Trophoblast cell (in vitro differentiated cells and primary cell): Measurements from ENCODE around the gene VENTX.
A peak's percentile ranks its signal among the peaks of the same experiment; 100 is the strongest.

Experiments
- DNase-seq, 2 donors: peaks; one replicate each; pipeline ENCODE4 v3.0.0-alpha.2; 2016
- H2AFZ ChIP-seq: 2 replicates; pipeline ENCODE4 v1.6.1; 2013; ENCODE audit warnings: low read length, moderate library complexity, mild to moderate bottlenecking; ENCODE audit not compliant: insufficient read depth, poor library complexity
- H2AK5ac ChIP-seq: 2 replicates; pipeline ENCODE4 v1.6.1; 2013; ENCODE audit warnings: mild to moderate bottlenecking, low read length
- H2BK120ac ChIP-seq: 2 replicates; pipeline ENCODE4 v1.6.1; 2013; ENCODE audit warnings: low read length, mild to moderate bottlenecking, moderate library complexity; ENCODE audit not compliant: insufficient read depth, poor library complexity
- H2BK12ac ChIP-seq: 2 replicates; pipeline ENCODE4 v1.6.1; 2013; ENCODE audit warnings: mild to moderate bottlenecking, low read length, moderate library complexity
- H2BK5ac ChIP-seq: 2 replicates; pipeline ENCODE4 v1.6.1; 2013; ENCODE audit warnings: low read length, low read depth, moderate library complexity, mild to moderate bottlenecking; ENCODE audit not compliant: poor library complexity
- H3K14ac ChIP-seq: 2 replicates; pipeline ENCODE4 v1.6.1; 2013; ENCODE audit warnings: mild to moderate bottlenecking, low read length
- H3K18ac ChIP-seq: 2 replicates; pipeline ENCODE4 v1.6.1; 2013; ENCODE audit warnings: mild to moderate bottlenecking, low read length
- H3K23ac ChIP-seq: 2 replicates; pipeline ENCODE4 v1.6.1; 2013; ENCODE audit warnings: low read length
- H3K27ac ChIP-seq: 2 replicates; pipeline ENCODE4 v1.5.1; 2013; ENCODE audit warnings: low read depth, mild to moderate bottlenecking, inconsistent platforms, low read length, moderate library complexity
- H3K27me3 ChIP-seq: 2 replicates; pipeline ENCODE4 v1.6.1; 2013; ENCODE audit warnings: inconsistent platforms, mild to moderate bottlenecking, low read length, moderate library complexity; ENCODE audit not compliant: insufficient read depth
- H3K36me3 ChIP-seq, 2 experiments: 1 replicate in 1 of 2; 2 replicates in 1 of 2; pipeline ENCODE4 v1.6.1; 2013; ENCODE audit warnings: low read length in 2 of 2, mild to moderate bottlenecking in 2 of 2, moderate library complexity in 1 of 2; ENCODE audit not compliant: insufficient read depth in 2 of 2, control insufficient read depth in 1 of 2
- H3K4ac ChIP-seq: 2 replicates; pipeline ENCODE4 v1.6.1; 2013; ENCODE audit warnings: low read depth, mild to moderate bottlenecking, low read length, moderate library complexity
- H3K4me1 ChIP-seq, 2 experiments: 1 replicate in 1 of 2; 2 replicates in 1 of 2; pipeline ENCODE4 v1.6.1; 2013; ENCODE audit warnings: low read length in 2 of 2, mild to moderate bottlenecking in 2 of 2, moderate library complexity in 1 of 2; ENCODE audit not compliant: insufficient read depth in 2 of 2, control insufficient read depth in 1 of 2
- H3K4me2 ChIP-seq: 2 replicates; pipeline ENCODE4 v1.6.1; 2013; ENCODE audit warnings: inconsistent platforms, mild to moderate bottlenecking, low read length, moderate library complexity
- H3K4me3 ChIP-seq: 2 replicates; pipeline ENCODE4 v1.5.1; 2013; ENCODE audit warnings: mild to moderate bottlenecking, low read depth, low read length, inconsistent platforms
- H3K79me1 ChIP-seq: one replicate; pipeline ENCODE4 v1.6.1; 2013; ENCODE audit warnings: low read length
- H3K79me2 ChIP-seq: 2 replicates; pipeline ENCODE4 v1.6.1; 2013; ENCODE audit warnings: low read length, mild to moderate bottlenecking; ENCODE audit not compliant: control insufficient read depth, insufficient read depth, poor library complexity
- H3K9ac ChIP-seq: 2 replicates; pipeline ENCODE4 v1.6.1; 2013; ENCODE audit warnings: mild to moderate bottlenecking, low read length
- H3K9me3 ChIP-seq: 2 replicates; pipeline ENCODE4 v1.6.1; 2013; ENCODE audit warnings: low read depth, mild to moderate bottlenecking, control low read depth, inconsistent platforms, low read length; ENCODE audit not compliant: insufficient read depth
- H4K12ac ChIP-seq: 2 replicates; pipeline ENCODE4 v1.6.1; 2013; ENCODE audit warnings: low read depth, mild to moderate bottlenecking, low read length, moderate library complexity
- H4K8ac ChIP-seq: 2 replicates; pipeline ENCODE4 v1.6.1; 2013; ENCODE audit warnings: low read depth, mild to moderate bottlenecking, low read length, moderate library complexity
- H4K91ac ChIP-seq: one replicate; pipeline ENCODE4 v1.6.1; 2013; ENCODE audit warnings: low read depth, mild to moderate bottlenecking, low read length, moderate library complexity
- WGBS: extraction: QIAGEN DNeasy Blood & Tissue Kit; methylation state at CpG from one replicate; pipeline ENCODE4 v1.1.7; 2013; ENCODE audit warnings: missing lambda C conversion rate; ENCODE audit not compliant: insufficient read length, insufficient coverage; ENCODE audit errors: extremely low coverage; 5-methylcytosine and 5-hydroxymethylcytosine counted together

VENTX gene

DNA sequence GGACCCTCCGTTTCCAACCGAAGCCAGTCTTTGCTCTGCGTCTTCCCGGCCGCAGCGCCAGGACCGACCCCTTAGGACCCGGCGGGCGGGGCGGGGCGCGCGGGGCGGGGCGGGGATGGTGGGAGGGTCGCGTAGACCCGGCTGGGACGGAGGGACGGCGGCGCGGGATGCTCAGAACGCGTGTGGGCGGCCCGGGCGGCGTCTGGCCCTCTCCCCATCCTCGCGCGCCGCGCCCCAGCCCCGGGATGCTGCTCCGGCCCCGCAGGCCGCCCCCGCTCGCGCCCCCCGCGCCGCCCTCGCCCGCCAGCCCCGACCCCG is 7.7 kb upstream of the VENTX start, which contains the start of gene UTF1:
UTF1 (plus strand) TSS at position 174 of the 318 bp plus-strand sequence; CDS start at position 246, 72 bp downstream.
- Histone ChIP-seq H2AK5ac (no peak within 1 kb of the TSS), H3K27me3 (peaks cover 53% of the 10 kb centered on the region), H3K36me3 (no peaks in the 10 kb centered on the region), H3K4ac (no peak within 1 kb of the TSS), H3K4me3 (no peak within 1 kb of the TSS), H2AFZ (no peak within 1 kb of the TSS), H3K27ac (no peak within 1 kb of the TSS), H3K79me1 (peaks cover 2% of the 10 kb centered on the region), H4K91ac (no peak within 1 kb of the TSS), H2BK5ac (no peak within 1 kb of the TSS), H3K79me2 (no peaks in the 10 kb centered on the region), H2BK12ac (no peak within 1 kb of the TSS), H3K9ac (no peak within 1 kb of the TSS), H2BK120ac (no peak within 1 kb of the TSS), H4K12ac (no peak within 1 kb of the TSS), H3K4me1 (peaks cover 0 to 4% of the 10 kb centered on the region in 2 experiments), H3K18ac (no peak within 1 kb of the TSS), H4K8ac (no peak within 1 kb of the TSS), H3K14ac (no peak within 1 kb of the TSS), H3K4me2 (peak within 1 kb of the TSS; percentile 42), H3K23ac (no peak within 1 kb of the TSS), H3K9me3 (peaks cover 6% of the 10 kb centered on the region)
- DNase-seq, result no peak
- no CpG with 5 or more reads among the region's 49 CpGs for WGBS

DNA sequence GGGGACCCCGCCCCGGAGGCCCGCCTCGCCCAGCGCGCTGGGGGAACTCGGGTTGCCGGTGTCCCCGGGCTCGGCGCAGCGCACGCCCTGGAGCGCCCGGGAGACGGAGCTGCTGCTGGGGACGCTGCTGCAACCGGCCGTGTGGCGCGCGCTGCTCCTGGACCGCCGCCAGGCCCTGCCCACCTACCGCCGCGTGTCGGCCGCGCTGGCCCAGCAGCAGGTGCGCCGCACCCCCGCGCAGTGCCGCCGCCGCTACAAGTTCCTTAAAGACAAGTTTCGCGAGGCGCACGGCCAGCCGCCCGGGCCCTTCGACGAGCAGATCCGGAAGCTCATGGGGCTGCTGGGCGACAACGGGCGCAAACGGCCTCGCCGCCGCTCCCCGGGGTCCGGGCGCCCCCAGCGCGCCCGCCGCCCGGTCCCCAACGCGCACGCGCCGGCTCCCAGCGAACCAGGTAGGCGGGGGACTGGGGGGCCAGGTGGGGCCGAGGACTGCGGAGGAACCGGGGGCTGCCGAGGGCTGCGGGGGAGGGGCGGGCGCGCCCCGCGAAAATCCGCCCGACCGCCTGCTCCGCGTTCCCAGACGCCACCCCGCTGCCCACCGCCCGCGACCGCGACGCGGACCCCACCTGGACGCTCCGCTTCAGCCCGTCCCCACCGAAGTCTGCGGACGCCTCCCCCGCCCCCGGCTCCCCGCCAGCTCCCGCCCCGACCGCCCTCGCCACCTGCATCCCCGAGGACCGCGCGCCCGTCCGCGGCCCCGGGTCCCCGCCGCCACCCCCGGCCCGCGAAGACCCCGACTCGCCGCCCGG is 7.1 kb upstream of the VENTX start:
- Histone ChIP-seq H2BK12ac (no peak overlapping the region), H3K27me3 (peaks cover 59% of the 10 kb centered on the region), H2BK120ac (no peak overlapping the region), H3K4ac (no peak overlapping the region), H3K23ac (no peak overlapping the region), H3K14ac (no peak overlapping the region), H2AFZ (no peak overlapping the region), H2AK5ac (no peak overlapping the region), H3K18ac (no peak overlapping the region), H3K9ac (no peak overlapping the region), H3K36me3 (no peaks in the 10 kb centered on the region), H3K9me3 (peaks cover 6% of the 10 kb centered on the region), H3K27ac (no peak overlapping the region), H4K8ac (no peak overlapping the region), H4K91ac (no peak overlapping the region), H3K4me2 (peak overlapping the region; percentile 42), H2BK5ac (no peak overlapping the region), H3K4me3 (no peak overlapping the region), H3K79me2 (no peaks in the 10 kb centered on the region), H3K79me1 (peaks cover under 1% of the 10 kb centered on the region), H3K4me1 (peaks cover 0 to 4% of the 10 kb centered on the region in 2 experiments), H4K12ac (no peak overlapping the region)
- no peak for DNase-seq
- no CpG with 5 or more reads among the region's 122 CpGs for WGBS

DNA sequence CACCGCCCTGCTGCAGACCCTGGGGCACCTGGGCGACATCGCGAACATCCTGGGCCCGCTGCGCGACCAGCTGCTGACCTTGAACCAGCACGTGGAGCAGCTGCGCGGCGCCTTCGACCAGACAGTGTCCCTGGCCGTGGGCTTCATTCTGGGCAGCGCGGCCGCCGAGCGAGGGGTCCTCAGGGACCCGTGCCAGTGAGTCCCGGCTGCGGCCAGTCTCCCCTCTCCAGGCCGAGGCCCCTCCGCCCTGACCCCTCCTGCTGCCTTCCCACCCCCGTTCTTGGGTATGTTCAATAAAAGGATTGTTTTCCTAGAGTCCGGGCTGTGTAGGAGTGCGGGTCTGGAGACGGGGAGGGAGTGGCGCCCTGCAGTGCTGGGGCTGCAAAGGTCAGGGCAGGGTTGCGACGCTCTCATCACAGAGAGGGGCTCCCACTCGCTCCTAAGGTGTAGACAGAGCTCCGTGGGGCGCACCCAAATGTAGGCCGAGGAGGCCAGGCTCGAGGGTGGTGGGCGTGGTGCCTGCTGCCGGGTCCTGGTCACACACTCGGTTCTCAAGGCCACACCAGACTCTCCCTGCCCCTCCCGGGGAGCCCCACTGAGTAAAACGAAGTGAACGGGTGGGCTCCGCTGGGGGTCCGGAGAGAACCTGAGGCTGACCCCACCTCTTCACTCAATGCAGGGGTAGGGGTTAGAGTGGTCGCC is 6.3 kb upstream of the VENTX start:
- no peak for DNase-seq
- Histone ChIP-seq H2BK120ac (no peak overlapping the region), H2BK12ac (no peak overlapping the region), H4K8ac (no peak overlapping the region), H3K4me2 (no peak overlapping the region), H3K27ac (no peak overlapping the region), H3K9me3 (peaks cover 6% of the 10 kb centered on the region), H3K4me3 (no peak overlapping the region), H3K27me3 (peaks cover 67% of the 10 kb centered on the region), H3K36me3 (no peaks in the 10 kb centered on the region), H3K79me2 (no peaks in the 10 kb centered on the region), H3K79me1 (no peaks in the 10 kb centered on the region), H2AK5ac (no peak overlapping the region), H3K9ac (no peak overlapping the region), H3K18ac (no peak overlapping the region), H3K4ac (no peak overlapping the region), H2BK5ac (no peak overlapping the region), H3K4me1 (peaks cover 0 to 4% of the 10 kb centered on the region in 2 experiments), H4K91ac (no peak overlapping the region), H2AFZ (no peak overlapping the region), H4K12ac (no peak overlapping the region), H3K23ac (no peak overlapping the region), H3K14ac (no peak overlapping the region)
- no CpG with 5 or more reads among the region's 44 CpGs for WGBS

DNA sequence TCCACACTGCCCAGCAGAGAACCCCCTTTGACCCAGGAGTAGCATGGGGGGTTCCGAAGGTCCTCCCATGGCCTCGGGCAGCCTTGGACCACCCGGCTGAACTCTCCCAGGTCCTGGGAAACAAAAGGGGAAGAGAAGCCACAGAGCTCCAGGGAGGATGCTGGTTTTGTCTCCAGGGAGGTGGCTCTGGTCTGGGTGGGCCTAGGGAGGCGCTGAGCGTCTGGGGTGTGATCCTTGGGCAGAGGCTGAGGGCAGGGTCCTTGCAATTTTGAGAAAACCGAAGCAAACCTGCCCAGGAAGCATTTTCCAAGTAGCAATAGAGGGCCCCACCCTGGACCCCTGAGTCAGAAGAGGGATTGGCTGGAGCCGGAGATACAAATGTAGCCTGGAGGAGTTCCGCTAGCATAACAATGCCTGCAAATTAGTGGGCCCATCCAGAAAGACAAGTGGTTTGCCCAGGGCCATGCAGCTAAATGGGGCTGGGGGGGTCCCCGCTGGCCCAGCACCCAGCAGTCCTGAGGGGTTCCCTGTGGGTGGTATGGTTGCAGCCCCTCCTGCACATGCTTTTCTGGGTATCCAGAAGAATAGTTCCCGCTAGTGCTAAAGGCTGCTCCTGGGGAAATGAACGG is 5.6 kb upstream of the VENTX start:
- peaks cover 11% of the 10 kb centered on the region for H3K9me3 ChIP-seq
- no peak overlapping the region for H4K91ac ChIP-seq
- no peak overlapping the region for H4K8ac ChIP-seq
- H3K18ac ChIP-seq, result no peak overlapping the region
- H3K23ac ChIP-seq, result no peak overlapping the region
- H2AK5ac ChIP-seq, result no peak overlapping the region
- no peak overlapping the region for H2BK12ac ChIP-seq
- H3K4me3 ChIP-seq, result no peak overlapping the region
- no peak overlapping the region for H3K4ac ChIP-seq
- no peak overlapping the region for H3K14ac ChIP-seq
- no peaks in the 10 kb centered on the region for H3K36me3 ChIP-seq
- no peaks in the 10 kb centered on the region for H3K79me1 ChIP-seq
- H3K4me2 ChIP-seq, result no peak overlapping the region
- DNase-seq, result no peak
- no CpG with 5 or more reads among the region's 11 CpGs for WGBS
- H3K27me3 ChIP-seq, result peaks cover 74% of the 10 kb centered on the region
- no peak overlapping the region for H2BK5ac ChIP-seq
- H4K12ac ChIP-seq, result no peak overlapping the region
- no peaks in the 10 kb centered on the region for H3K79me2 ChIP-seq
- H3K27ac ChIP-seq, result no peak overlapping the region
- no peak overlapping the region for H2AFZ ChIP-seq
- H3K9ac ChIP-seq, result no peak overlapping the region
- no peak overlapping the region for H2BK120ac ChIP-seq
- peaks cover 4 to 10% of the 10 kb centered on the region in 2 experiments for H3K4me1 ChIP-seq
